Fibroblast of skin of right biceps (primary cell): Measurements from ENCODE around the gene MLH1.

Source experiments
- DNase-seq: peaks from one replicate; pipeline ENCODE4 v3.0.0-alpha.2; 2013

Gene MLH1

GRCh38 chr3:36988356-36988755 lies 5.0 kb upstream of the MLH1 start:
- no peak for DNase-seq

GRCh38 chr3:36989005-36989404 lies 4.3 kb upstream of the MLH1 start:
- DNase-seq, result no peak

- DNase-seq, result no peak
Observed at GRCh38 chr3:36989568-36989967, 3.8 kb upstream of the MLH1 start.

- DNase-seq, result no peak
Observed at GRCh38 chr3:36991147-36991546, 2.2 kb upstream of the MLH1 start.

DNA sequence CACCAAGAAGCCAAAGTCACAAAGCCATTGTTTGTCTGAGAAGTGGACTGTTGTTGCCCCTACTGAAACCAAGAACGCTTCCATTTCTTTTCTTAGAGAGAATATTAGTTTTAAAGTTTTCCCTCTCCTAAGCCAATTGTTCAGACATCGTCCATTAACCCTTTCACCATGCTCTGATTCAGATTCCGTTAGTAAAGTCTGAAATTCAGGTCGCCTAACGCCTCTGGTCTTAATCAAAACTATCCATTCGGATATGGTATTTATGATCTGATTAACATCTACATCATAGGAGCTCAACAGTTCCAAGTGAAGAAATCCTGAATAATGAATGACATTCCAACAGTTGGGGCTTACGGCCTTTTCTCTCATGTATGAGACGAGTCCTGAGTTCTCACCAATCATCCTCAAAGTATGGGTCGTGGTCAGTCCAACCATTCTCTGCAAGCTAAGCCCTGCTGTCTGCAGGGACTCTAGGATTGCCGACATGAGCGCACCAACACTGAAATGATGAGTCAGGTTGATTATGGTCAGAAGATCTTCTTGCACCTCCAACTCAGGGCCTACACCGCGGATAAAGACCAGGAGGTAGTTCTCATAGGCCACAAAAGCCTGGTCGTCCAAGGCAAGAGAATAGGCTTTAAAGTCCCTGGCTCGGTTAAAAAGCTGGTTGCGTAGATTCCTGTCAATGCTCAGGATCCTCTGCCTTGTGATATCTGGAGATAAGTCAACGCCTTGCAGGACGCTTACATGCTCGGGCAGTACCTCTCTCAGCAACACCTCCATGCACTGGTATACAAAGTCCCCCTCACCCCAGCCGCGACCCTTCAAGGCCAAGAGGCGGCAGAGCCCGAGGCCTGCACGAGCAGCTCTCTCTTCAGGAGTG lies 1.2 kb upstream of the MLH1 start:
- DNase-seq, result peak; percentile 72

GRCh38 chr3:36992806-36993325 lies 452 bp upstream of the MLH1 start, which contains the start of gene EPM2AIP1:
Gene EPM2AIP1 (minus strand): TSS chr3:36993131. CDS start chr3:36993077, 54 bp downstream.
- no peak for DNase-seq

- DNase-seq, result no peak
Observed at GRCh38 chr3:37014620-37015019, 21.3 kb downstream of the MLH1 start.

- no peak for DNase-seq
Observed at GRCh38 chr3:37015642-37016041, 22.3 kb downstream of the MLH1 start.

DNA sequence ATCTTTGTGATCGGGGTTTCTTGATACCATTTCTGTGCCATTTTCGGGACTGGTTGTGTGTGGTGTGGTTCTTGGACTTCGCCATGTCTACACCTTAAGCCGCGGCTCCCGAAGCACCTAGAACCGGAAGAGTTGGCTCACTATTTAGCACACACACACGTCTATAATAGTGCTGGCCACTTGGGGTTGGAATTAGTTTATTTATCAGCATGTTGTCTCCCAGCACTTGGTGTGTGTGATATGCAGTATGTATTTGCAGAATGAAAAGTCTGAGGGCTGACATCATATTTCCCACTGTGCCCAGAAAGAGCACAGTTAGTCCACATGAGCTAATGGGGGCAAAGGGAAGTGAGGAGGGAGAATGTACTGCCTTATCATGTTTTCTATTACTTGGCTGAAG lies 23.6 kb downstream of the MLH1 start:
- no peak for DNase-seq

- no peak for DNase-seq
Observed at GRCh38 chr3:37017683-37018082, 24.4 kb downstream of the MLH1 start.

GRCh38 chr3:37024092-37024491 lies 30.8 kb downstream of the MLH1 start:
- DNase-seq, result peak; percentile 14

- DNase-seq, result no peak
Observed at GRCh38 chr3:37024820-37025405, 31.6 kb downstream of the MLH1 start.

GRCh38 chr3:37025561-37026335 lies 32.4 kb downstream of the MLH1 start:
- no peak for DNase-seq

DNA sequence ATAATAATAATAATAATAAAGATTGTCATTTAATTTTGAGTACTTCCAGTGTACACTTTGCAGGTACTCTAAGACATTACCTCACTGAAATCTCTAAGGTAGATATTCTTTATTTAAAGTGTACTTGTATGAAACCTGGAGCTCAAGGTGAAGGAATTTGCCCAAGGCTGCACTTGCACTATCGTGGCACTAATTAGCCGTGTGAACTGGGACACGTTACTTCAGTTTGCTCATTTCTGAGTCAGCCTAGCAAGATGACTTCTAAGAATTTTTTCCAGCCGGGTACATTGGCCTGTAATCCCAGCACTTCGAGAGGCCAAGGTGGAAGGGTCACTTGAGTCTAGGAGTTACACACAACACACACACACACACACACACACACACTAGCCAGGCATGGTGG lies 33.5 kb downstream of the MLH1 start:
- no peak for DNase-seq

DNA sequence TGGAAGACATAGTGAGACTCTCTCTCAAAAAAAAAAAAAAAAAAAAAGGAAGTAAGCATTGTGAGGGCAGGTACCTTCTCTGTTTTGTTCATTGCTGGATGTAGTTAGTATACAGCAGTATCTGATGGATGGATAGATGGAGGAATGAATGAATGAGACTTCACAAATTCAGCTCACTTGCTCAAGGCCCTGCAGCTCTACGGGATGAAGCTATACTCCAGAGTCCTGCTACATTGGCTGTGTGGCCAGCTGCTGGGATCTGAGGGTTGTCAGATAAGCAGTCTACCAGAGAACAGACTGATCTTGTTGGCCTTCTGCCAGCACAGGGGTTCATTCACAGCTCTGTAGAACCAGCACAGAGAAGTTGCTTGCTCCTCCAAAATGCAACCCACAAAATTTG lies 35.0 kb downstream of the MLH1 start:
- no peak for DNase-seq

DNA sequence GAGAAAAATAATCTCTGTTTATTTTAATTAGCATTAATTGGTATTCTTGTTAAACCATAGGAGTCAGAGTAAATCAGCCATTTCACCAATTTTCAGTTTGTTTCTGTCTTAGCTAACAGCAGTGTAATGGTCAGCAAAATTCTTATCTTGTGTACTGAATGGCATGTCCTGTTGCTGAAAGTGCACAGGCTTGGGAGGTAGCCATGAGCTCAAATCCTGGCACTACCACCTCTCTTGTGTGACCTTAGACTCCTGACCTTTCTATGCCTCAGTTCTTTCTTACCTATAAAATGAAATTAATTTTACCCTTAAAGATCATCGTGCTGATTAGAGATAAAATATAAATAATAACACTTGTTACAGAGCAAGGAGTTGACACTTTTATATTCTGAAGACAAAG lies 35.8 kb downstream of the MLH1 start:
- DNase-seq, result no peak

GRCh38 chr3:37029516-37030163 lies 36.3 kb downstream of the MLH1 start:
- no peak for DNase-seq

DNA sequence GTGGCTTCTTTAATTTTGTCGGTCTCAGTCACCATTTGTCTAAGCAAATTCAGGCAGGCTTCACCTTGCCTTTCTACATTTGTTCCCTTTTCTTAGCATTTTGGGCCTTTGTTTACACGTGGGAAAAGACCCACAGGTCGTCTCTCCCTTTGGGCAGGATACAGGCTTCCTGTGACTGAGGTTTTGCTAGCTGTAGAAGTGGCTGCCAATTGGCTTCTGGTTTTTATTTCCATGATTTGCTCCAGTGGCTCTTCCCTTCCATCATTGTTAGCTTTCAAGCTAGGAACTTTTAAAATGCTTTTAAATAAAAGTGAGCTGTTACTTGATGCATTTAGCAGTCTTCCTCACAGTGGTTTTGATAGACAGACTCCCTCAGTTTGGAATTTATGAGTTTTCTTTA lies 37.3 kb downstream of the MLH1 start:
- no peak for DNase-seq

DNA sequence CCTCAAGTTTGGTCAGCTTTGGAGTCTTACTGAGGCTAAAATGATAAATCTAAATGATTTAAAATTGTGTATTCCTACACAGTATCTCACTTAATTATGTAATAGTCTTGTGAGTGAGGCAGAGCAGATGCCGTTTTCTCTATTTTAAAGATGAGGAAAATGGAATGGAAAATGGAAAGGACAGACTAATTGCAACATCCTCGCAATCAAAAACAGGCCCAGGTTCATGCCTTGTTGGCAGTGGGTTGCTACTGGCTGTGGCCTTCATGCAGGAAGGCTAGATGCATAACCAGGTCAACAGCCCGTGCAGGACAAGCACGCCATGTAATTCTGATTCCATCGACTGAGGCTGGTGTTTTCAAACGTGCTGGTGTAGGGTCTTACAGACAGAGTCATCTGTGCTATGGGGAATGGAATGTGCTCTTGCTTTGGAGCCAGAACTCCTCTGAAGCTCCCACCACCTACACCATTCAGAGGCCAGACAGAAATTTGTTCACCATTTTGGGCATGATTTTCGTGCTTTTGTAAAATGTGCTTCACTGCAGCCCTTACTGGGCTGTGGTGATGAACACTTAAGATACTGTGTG lies 37.9 kb downstream of the MLH1 start:
- DNase-seq, result peak; percentile 13

DNA sequence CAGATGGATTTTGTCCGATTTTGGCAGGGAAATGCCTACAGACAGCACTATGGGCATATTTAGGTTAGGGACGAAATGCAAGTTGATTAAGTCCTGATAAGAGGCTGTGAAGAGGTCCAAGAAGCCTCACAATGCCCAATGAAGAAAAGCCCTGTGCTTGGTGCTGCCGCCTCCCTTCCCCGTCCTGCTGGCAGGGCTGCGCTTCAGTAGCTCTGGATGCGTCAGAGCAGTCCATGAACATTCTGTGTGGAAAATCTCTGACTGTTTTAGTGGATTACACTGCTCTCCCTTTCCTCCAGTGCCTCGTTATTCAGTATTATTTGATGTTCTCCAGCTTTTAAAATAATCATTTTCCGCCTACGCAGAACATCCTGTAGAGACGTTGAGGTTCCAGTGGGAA lies 39.6 kb downstream of the MLH1 start:
- DNase-seq, result no peak

DNA sequence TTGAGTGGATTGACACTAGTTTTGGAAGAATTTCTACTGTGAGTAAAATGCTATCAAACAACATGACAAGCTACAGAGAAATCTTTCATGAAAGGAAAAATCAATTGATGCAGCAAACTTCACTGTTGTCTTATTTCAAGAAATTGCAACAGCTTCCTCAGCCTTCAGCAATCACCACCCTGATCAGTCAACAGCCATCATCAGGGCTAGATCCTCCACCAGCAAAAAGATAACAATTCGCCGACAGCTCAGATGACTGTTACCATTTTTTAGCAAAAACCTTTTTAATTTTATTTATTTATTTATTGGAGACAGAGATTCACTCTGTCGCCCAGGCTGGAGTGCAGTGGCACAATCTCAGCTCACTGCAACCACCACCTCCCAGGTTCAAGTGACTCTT lies 44.0 kb downstream of the MLH1 start:
- DNase-seq, result no peak

DNA sequence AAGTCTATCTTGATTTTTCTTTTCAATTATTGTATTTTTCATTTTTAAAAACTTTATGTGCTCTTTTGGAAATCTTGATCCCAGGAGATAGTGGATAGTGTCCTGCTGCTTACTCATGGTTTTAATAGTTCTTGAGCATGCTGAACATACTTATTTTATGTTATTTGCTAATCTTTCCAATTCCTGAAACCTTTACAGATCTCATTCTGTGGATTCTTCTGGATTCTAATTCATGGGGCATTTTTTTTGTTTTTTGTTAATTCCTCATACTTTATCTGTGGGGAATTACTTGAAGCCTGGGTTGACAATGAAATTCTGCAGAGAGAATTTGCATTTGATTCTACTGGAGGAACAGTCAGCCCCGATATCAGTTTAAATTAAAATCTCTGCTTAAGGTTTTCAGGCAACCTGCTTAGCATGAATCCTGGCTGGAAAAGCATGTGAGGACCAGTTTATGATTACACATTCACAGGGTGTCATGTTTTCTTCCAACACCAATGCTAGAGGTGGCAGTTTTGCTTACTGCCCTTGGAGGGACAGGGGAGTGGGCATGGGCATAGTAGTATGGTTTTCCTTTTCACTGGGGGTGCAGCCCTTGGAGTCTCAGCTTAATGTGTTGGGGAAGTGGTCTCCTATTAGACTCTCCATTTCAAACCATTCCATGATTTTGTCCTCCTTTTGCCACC lies 46.0 kb downstream of the MLH1 start:
- no peak for DNase-seq
